Measurements from ENCODE around the gene HUS1. TPM values are rescaled to one million over a fixed set of nuclear protein-coding genes. Genes with fewer than 3 reads are reported as not detected.

HUS1 gene
- total and polyA plus RNA-seq, 2 of the 13 experiments (the other 11 are each of a cell fraction or from before 2014, with no cell fraction given): 14.8 to 16.9 TPM

GRCh38 chr7:47979145-47979831, at the start of gene HUS1 (continued):
- TF ChIP-seq ELF3 (CRISPR knock-in tag; IDR thresholded peaks at IDR 0.05) (peak; percentile 71), POLR2AphosphoS2 (IDR thresholded peaks at IDR 0.05; ENCODE audit: low read depth, low read length) (no peak), PRMT3 (CRISPR knock-in tag; IDR thresholded peaks at IDR 0.05; ENCODE audit: borderline replicate concordance, low read depth) (no peak), FOXO4 (CRISPR knock-in tag; conservative IDR thresholded peaks at IDR 0.05) (no peak), SUZ12 (IDR thresholded peaks at IDR 0.05; ENCODE audit: low read depth, low read length) (no peak), KLF11 (CRISPR knock-in tag; IDR thresholded peaks at IDR 0.05) (peak; percentile 74; the same call in 1 of the 2 replicates), ETV5 (CRISPR knock-in tag; IDR thresholded peaks at IDR 0.05; ENCODE audit: borderline replicate concordance) (peak; percentile 82; the same call in 1 of the 2 replicates), U2AF2 (IDR thresholded peaks at IDR 0.05; ENCODE audit: low read depth, low read length) (no peak), ZNF75D (CRISPR knock-in tag; IDR thresholded peaks at IDR 0.05; ENCODE audit: borderline replicate concordance) (no peak), CBX2 (IDR thresholded peaks at IDR 0.05; ENCODE audit: low read depth, low read length) (peak; percentile 45; the same call in 1 of the 2 replicates), CBX2 (CRISPR knock-in tag; IDR thresholded peaks at IDR 0.05; ENCODE audit: low read depth) (no peak), MZF1 (CRISPR knock-in tag; IDR thresholded peaks at IDR 0.05; ENCODE audit: borderline replicate concordance) (no peak), HDAC1 (CRISPR knock-in tag; IDR thresholded peaks at IDR 0.05) (peak; percentile 98), RNF2 (conservative IDR thresholded peaks at IDR 0.05; ENCODE audit: low read depth) (peak; percentile 76; the same call in 1 of the 2 replicates), SNAPC5 (CRISPR knock-in tag; IDR thresholded peaks at IDR 0.05; ENCODE audit: borderline replicate concordance) (no peak), ZNF382 (CRISPR knock-in tag; IDR thresholded peaks at IDR 0.05; ENCODE audit: borderline replicate concordance) (no peak), E2F5 (CRISPR knock-in tag; conservative IDR thresholded peaks at IDR 0.05) (peak; percentile 65; the same call in 1 of the 2 replicates), GLMP (CRISPR knock-in tag; IDR thresholded peaks at IDR 0.05; ENCODE audit: borderline replicate concordance) (no peak), KDM4B (CRISPR knock-in tag; IDR thresholded peaks at IDR 0.05) (peak; percentile 88), ZNF605 (CRISPR knock-in tag; IDR thresholded peaks at IDR 0.05) (peak; percentile 71; the same call in 1 of the 2 replicates), RORA (CRISPR knock-in tag; IDR thresholded peaks at IDR 0.05) (no peak), NFE2L1 (CRISPR knock-in tag; IDR thresholded peaks at IDR 0.05; ENCODE audit: borderline replicate concordance) (no peak), NFIC (IDR thresholded peaks at IDR 0.05; ENCODE audit: low read length) (0 out of 2 replicates have a peak, but pooled peaks have one; percentile 17), ZNF800 (CRISPR knock-in tag; IDR thresholded peaks at IDR 0.05) (0 out of 2 replicates have a peak, but pooled peaks have one; percentile 54), ZNF33A (CRISPR knock-in tag; IDR thresholded peaks at IDR 0.05; ENCODE audit: borderline replicate concordance) (0 out of 2 replicates have a peak, but pooled peaks have one; percentile 79), ZFP62 (CRISPR knock-in tag; IDR thresholded peaks at IDR 0.05) (no peak)
